HG02981 (cell line): Measurements from ENCODE around the gene FLVCR2.
A peak's percentile ranks its signal among the peaks of the same experiment; 100 is the strongest.

ENCODE experiments used
- ATAC-seq: cut with Tn5 transposase; IDR thresholded peaks from one replicate; pipeline ENCODE4 v1.9.1; 2021; ENCODE audit warnings: mild to moderate bottlenecking, moderate library complexity; ENCODE audit not compliant: unreplicated experiment

Gene FLVCR2, protein sequence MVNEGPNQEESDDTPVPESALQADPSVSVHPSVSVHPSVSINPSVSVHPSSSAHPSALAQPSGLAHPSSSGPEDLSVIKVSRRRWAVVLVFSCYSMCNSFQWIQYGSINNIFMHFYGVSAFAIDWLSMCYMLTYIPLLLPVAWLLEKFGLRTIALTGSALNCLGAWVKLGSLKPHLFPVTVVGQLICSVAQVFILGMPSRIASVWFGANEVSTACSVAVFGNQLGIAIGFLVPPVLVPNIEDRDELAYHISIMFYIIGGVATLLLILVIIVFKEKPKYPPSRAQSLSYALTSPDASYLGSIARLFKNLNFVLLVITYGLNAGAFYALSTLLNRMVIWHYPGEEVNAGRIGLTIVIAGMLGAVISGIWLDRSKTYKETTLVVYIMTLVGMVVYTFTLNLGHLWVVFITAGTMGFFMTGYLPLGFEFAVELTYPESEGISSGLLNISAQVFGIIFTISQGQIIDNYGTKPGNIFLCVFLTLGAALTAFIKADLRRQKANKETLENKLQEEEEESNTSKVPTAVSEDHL

DNA sequence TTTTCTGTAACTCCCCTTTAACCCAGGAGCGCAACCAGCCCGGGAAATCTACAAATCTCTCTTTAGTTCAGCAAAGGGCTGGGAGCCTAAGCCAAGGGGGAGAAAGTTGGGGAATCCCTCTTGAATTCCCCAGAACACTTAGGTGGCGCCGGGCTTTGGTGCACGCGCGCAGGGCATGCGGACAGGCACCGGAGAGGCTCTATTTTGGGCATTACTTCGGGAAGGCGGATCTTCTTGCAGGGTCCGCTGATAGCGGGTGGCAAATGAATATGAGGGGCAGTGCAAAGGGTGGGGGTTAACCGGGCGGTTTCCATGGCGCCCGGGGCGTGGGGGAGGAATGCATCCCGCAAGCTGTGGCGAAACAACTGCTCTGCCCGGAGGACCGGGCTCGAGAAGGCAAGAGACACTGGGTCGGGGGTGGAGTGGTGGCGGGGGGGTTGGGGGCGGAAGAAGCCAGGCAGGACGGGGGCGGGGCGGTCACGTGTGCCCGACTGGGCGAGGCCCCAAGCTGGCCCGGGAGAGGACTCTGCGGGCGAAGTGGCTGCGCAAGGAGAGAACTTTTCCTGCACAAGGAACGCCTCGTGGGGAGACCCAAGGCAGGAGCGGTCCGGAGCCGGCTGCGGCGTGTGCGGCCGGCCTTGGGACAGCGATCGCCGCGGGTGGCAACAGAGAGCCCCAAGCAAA, at the start of gene FLVCR2:
FLVCR2 (plus strand) TSS at position 519 of the 684 bp plus-strand sequence. CDS start 353 bp downstream, outside the sequence.
- ATAC-seq = peak; percentile 30

DNA sequence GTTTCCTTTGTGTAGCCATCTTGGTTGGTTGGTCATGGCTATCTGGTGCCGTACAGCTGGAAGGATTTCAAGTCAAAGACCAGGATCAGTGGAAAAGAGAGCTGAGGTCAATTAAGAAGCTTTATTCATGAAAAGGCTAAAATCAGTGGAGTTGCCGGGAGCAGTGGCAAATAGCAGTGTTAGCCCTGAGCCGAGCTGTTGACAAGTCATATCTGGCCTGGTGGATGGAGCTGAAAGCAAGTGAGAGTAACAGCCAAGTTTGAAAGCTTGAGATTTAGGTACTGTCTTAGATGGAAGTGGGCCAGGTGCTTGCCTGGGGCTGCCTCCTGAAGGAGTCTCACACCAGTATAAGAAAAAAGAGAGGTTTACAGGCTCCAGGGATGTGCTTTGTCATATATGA, 47.2 kb upstream of the FLVCR2 start:
- no peak for ATAC-seq

DNA sequence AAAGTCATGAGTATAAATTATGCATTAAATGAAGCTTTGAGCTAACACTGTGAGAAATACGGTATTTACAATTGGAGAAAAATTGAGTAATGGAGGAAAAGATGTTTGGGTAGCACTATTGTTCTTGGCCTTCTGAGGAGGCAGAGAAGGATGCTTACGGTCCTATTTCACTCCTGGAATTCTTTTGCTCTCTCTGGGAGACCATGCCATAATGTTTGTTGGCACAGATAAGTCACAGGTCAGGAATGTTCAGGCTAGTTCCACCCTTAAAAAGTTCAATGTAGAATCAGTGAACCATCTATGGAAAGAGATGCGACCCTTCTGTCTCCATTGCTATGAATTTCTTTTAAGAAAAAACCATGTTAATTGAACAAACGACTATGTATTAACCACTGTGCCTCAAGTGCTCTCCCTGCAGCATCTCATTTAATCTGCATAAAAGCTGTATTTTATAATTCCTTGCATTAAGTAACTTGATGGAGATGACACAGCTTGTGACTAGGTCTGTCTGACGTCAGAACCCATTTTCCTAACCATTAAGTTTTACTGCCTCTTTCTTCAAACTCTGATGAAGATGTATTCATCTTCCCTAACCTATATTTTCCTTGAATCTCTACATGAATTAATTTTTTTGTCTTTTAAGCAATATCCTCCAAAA, 46.6 kb upstream of the FLVCR2 start:
- no peak for ATAC-seq

DNA sequence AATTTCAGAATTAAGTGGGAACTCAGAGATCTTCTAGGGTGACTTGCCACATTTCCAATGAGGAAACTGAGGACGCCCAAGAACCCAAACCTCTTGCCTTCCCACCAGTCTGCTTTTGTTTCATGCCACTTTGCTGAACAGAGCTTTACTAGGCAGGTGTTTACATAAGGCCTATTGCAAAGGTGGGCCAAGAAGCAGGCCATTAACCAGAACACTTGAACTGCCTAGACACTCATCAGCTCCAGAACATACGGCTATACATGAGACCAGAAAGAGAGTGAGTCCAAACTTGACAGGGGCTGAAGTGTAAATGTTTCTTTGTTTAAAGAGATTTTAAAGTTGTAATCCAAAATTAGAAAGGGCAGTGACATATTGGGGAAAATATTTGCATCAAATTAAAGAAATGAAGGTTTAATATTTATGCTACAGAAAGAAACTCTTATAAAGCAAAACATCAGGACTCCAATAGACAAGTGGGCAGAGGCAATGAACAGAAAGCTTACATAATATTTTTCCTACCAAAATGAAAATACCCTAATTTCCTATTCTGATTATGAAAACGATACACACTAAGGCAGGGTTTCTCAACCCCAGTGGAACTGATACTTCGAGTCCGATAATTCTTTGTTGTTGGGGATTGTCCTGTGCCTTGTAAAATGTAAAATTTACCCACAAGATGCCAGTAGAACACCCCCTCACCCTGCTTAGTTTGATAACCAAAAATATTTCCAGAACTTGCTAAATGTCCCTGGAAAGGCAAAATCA, 44.4 kb upstream of the FLVCR2 start:
- no peak for ATAC-seq

DNA sequence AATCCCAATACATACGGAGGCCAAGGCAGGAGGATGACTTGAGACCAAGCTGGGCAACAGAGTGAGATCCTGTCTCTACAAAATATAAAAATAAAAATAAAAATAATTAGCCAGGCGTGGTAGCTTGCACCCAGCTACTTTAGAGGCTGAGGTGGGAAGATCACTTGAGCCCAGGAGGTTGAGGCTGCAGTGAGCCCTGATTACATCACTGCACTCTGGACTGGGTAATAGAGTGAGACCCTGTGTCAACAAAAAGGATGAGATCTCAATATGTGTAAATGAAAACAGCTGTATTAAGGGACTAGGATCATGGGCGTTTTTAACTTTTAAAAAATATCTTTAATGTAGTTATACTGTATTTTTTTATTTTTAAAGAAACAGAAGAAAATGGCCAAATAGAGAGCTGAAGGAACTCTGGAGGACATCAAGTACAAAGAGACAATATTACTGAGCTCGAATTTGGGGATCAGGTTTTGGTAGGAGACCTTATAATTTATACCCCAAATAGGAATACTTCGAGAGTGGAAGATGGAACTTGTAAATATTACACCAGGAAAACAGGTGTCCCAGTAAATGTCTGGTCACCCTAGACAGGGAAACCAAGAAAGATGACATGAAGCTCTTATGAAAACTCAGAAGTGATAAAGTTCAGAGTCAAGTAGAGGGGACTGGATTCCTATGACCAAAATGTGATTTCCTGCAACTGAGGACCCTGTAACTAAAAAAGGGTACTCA, 43.1 kb upstream of the FLVCR2 start:
- ATAC-seq = no peak

DNA sequence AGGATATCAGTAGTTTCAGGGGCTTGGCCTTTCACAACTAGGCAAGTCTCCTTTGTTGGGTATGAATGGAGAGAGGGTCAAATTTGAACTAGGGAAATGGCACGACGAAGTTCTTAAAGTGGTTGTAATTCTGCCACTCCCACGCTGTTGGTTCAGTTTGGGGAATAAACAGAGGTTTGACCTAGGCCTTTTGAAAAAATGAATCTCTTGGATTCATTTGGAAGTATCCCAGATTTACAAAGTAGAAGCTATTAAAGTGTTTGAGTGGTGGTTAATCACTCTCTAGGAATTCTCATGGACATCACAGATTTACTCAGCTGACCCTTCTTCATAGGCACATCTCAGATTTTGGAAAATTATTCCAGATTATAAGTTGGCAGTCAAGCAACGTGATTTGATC, 41.3 kb upstream of the FLVCR2 start:
- no peak for ATAC-seq

DNA sequence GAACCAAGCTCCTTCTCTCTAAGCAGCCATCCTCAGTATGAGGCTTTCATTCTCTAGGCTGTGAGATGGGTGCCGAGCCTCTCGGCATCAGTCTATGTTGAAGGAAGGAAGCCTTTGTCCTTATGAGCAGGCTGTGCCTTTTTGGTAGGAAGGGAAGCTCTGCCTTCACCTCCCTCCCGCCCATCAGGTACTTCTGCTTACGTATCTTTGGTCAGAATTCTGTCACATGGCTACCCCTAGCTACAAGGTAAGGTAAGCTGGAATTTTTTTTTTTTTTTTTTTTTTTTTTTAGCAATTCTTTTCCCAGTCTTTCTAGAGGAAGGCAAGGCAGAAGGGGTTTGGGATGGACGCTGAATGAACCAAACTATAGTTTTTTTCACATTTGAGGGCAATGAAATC, 39.3 kb upstream of the FLVCR2 start:
- ATAC-seq = no peak

DNA sequence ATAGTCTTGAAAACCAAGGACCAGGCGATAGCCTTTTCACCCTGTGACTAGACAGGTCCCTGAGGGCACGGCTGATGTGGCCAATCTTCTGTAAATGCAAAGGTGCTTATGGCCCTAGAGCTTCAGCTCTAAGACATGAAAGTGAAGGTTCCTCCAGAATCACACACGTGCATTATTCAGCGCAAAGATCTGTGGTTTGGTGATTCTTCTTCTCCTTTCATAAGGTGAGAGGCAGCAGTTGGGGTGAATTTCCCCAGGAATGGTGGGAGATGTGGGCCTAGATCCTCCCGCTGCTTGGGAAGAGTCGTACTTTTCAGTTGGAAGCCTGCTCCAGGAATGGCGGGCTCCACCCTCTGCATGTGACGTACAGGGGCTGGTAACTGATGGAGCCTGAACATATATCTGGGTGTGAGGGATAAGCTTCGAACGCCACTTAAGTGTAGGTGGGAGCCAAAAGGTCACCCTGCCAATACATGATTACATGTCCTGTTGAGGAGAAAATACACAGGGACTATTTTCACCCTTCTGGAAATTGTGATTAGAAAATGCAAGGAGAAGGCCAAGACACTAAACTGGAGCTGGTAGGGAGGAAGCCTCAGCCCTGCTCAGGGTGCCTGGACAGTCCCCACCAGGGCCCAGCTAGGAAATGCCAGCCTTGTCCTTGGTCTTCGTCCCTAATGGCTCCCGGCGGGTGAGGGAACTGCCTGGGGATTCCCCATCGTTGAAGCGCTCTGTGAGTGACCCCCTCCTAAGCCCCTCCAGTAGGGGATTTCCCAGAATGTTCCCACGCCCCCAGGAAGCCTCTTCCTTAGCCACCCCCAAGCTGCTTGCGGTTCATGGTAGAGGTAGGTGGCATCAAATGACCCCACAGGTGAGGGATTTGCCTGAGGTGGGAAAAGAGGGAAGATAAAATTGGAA, 38.6 kb upstream of the FLVCR2 start:
- peak; percentile 50 for ATAC-seq

DNA sequence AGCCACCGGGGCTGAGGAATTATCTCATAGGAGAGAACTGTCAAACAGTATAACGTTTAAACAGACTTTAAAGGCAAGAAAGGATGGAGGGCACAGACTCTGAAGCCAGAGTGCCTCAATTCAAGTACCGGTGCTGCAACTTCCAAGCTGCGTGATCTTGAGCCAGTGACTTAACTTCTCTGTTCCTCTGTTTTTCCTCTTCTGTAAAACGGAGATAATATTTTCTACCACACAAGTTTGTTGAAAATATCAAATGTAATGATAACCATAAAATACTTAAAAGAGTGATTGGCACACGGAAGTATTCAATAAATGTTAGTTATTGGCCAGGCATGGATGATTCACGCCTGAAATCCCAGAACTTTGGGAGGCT, 38.0 kb upstream of the FLVCR2 start:
- no peak for ATAC-seq

DNA sequence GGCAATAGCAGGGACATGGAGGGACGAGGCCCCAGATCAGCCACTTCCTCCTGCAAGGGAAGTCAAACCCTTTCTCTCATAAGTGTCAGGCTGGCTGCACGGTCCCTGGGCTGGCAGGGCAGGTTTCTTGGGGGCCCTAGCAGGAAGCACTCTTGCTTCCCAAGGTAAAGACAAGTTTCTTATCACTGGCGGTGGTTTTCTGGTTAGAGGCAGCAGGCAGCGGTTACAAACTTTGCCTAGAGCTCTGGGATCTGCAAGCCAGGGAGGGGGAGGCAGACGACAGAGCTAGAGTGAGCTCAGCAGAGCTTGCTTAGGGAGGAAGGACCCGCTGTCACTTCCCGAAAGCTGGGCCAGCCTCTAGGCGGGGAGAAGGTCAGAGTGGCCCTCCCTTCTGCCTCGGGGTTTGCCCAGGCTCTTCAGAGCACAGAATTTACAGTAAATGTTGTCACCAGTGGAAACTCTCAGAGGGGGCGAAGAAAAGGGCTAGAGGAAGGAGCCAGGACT, 35.8 kb upstream of the FLVCR2 start:
- peak; percentile 57 for ATAC-seq

DNA sequence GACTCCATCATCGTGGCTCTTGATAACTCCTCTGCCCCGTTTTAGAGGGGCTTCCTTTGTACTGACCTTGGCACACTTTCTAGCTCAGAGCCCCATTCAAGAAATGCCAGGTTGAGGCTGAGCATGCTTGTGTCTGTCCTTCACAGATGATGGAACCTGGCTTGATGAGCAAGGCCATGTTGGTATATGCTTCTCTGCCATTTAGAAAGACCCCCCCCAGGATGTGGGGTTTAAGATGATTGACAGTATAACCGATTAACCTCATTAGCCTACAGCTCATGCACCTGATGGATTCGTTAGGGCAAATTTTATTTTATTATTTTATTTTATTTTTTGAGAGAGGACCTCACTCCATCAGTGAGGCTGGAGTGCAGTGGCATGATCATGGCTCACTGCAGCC, 35.2 kb upstream of the FLVCR2 start:
- peak; percentile 16 for ATAC-seq

DNA sequence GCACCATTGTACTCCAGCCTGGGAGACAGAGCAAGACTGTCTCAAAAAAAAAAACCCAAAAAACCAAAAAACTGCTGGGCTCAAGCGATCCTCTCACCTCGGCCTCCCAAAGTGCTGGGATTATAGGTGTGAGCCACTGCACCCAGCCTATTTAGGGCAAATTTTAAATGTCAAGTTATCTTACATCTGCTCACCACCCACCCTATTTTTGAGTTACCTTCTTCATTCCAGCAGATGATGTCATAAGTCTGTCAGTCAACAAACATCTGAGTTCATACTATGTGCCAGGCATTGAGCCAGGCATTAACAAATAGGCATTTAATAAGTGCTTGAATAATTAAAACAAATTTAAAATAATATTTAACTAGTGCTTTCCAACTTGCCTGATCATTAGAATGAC, 34.6 kb upstream of the FLVCR2 start:
- ATAC-seq = no peak

DNA sequence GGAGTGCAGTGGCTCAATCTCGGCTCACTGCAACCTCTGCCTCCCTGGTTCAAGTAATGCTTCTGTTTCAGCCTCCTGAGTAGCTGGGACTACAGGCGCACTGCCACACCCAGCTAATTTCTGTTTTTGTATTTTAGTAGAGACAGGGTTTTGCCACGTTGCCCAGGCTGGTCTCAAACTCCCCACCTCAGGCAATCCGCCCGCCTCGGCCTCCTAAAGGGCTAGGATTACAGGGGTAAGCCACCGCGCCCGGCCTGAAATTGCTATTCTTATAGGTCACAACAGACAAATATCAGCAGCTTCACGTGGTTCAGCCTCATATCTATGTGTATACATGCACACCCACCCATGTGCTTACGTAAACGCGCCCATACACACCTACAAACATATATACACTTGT, 32.5 kb upstream of the FLVCR2 start:
- no peak for ATAC-seq

DNA sequence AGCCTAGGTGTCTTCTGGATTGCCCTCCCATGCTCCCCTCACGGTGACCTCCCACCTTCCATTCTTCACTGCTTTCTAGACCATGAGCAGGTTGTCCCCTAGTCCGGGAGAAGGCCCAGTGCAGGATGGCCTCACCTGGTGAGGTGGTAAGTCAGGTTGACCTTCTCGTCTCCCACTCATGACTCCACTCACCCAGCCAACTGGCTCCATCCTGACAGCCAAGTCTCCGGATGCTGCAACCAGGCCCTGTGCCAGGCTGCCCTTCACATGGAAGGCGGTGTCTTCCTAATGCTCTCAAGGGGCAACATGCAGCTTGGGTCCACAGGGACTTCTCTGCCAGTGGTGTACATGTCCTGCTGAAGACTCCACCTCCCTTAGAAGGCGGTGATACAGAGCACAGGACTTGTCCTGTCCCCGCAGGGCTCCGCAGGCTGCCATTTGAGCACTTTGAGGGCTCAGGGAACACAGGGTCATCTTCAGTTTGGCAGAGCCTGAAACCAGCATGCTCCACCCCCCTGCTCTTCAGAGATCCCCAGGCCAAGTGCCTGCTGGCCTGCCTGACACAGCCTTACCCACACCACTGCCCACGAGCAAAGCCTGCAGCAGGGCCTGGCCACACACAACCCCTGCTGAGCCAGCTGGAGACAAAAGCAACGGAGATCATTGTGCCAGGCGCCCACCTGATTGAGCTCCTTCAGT, 30.7 kb upstream of the FLVCR2 start:
- no peak for ATAC-seq

DNA sequence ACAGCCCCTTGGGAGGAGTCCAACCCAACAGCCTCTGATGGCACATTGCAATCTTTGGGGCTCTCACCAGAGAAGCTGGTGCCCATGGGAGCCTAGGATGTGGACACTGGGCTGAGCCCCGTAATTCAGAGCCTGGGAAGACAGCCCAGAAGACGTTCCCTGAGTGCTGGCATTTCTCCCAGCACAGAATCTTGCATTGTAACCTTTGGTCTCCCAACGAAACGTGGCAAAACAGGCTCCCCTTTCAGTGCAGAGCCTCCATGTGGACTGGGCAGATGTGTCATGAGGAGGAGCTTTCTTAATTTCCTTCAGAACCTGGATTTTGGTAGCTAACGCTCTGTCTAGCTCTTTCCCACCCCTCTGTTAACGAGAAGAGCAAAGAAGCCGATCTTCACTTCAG, 29.9 kb upstream of the FLVCR2 start:
- ATAC-seq = no peak

DNA sequence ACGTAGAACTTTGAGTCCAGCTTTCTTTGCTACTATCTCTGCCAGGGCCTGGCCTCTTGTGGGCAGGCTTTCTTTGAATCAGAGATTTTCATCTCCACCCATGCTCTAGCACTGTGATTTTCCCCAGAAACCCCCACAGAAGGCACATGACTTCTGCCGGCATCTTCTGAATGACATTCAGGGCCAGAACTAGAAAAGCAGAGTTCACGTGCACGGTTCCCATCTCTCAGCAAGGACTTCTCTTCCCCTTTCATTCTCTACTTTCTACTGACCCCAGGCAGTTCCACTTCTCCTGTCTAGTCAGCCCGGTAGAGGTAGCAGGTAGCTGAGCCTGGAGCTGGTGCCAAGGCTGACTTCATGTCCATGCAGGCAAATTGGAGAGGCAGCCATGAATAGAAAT, 29.3 kb upstream of the FLVCR2 start:
- peak; percentile 60 for ATAC-seq

DNA sequence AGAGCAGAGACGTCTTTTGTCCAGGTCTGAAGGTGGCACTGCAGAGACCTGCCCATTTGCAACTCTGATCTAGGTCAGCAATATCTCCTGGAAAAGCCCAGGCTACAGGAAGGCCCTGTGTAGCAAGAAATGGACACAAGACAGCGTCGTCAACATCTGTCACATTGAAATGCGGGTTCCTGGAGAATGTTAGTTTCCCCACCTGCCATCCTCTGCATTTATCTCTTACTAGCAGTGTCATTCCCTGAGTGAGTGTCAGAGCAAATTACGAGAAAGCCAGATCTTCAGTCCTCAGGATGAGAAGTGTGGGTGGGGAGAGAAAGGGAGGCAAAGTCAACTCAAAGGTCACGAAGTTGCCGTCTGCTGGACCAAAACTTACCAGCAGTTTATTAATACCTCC, 27.4 kb upstream of the FLVCR2 start:
- ATAC-seq = no peak

DNA sequence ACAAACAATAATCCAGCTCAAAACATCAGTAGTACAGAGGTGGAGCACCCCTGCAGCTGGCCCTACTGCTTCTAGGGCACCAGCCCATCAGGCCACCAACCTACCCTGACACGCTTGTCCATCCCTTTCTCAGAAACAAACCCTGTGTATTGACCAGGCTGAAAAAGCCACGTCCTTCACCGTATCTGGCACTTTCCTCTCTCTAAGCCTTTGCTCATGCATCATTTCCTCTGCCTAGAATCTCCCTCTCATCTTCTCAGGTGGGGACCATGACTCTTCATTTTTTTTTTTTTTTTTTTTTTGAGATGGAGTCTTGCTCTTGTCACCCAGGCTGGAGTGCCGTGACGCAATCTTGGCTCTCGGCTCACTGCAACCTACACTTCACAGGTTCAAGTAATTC, 25.3 kb upstream of the FLVCR2 start:
- no peak for ATAC-seq
